VCaP (cell line): ENCODE measurements around the gene COA8.

ENCODE experiments used
- H3K27ac ChIP-seq: fragments of 450-650 bp; 2 replicates; pipeline ENCODE4 v1.5.1; 2017
- CTCF ChIP-seq: fragments of 450-650 bp; conservative IDR thresholded peaks from 2 replicates; pipeline ENCODE4 v1.5.1; 2017; ENCODE audit warnings: mild to moderate bottlenecking, moderate library complexity

The COA8 gene

GRCh38 chr14:103522649-103523574, 39.8 kb upstream of the COA8 start, which contains the start of gene CKB:
Gene CKB, minus strand, starts transcription at chr14:103522830. Its CDS starts 337 bp downstream, at chr14:103522493.
- TF ChIP-seq CTCF = no peak
- peak within 1 kb of the TSS; percentile 98 for H3K27ac ChIP-seq

GRCh38 chr14:103523575-103523954, 39.2 kb upstream of the COA8 start:
- no peak for TF ChIP-seq CTCF
- H3K27ac ChIP-seq = peak overlapping the region; percentile 98

GRCh38 chr14:103524002-103524935, 38.5 kb upstream of the COA8 start:
- no peak for TF ChIP-seq CTCF
- peak overlapping the region; percentile 98 for H3K27ac ChIP-seq

- H3K27ac ChIP-seq = peak overlapping the region; percentile 98
These were observed 37.1 kb upstream of the COA8 start for GRCh38 chr14:103525430-103526246.

GRCh38 chr14:103526247-103526913, 36.4 kb upstream of the COA8 start:
- peak overlapping the region; percentile 98 for H3K27ac ChIP-seq
- TF ChIP-seq CTCF = no peak

- H3K27ac ChIP-seq = peak overlapping the region; percentile 98
These were observed 35.9 kb upstream of the COA8 start for GRCh38 chr14:103526914-103527248.

More at GRCh38 chr14:103526914-103527248, 35.9 kb upstream of the COA8 start:
- TF ChIP-seq CTCF = no peak
